ENCODE measurements around the gene HOXA10.

The HOXA10 gene

DNA sequence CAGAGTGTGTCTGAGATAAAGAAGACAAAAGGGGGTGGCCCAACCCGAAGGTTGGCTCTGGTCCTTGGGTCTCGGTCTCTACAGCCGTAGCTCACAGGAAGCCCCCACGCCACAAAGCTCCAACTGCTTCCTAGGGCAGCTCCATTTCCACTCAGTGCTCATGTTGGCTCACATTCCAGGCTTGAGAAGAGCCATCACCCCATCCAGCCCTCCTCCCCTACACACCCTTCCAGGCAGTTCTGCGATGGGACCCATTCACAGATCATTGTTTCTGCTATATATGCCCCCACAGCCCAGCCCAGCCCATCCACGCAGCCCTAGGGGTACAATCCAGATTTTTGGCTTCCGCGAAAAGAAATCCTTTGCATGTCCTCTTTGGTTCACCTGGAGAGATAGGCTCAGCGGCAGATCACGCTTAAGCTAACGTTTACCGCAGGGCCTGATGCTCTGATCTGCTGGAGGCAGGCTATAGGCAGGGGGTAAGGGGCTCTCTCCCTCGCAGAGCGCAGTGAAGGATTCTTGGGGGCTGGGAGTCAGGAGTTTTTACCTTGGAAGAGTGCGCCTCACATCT is 17.1 kb upstream of the HOXA10 start:
- no peak for DNase-seq (ENCODE audit: low read depth)

DNA sequence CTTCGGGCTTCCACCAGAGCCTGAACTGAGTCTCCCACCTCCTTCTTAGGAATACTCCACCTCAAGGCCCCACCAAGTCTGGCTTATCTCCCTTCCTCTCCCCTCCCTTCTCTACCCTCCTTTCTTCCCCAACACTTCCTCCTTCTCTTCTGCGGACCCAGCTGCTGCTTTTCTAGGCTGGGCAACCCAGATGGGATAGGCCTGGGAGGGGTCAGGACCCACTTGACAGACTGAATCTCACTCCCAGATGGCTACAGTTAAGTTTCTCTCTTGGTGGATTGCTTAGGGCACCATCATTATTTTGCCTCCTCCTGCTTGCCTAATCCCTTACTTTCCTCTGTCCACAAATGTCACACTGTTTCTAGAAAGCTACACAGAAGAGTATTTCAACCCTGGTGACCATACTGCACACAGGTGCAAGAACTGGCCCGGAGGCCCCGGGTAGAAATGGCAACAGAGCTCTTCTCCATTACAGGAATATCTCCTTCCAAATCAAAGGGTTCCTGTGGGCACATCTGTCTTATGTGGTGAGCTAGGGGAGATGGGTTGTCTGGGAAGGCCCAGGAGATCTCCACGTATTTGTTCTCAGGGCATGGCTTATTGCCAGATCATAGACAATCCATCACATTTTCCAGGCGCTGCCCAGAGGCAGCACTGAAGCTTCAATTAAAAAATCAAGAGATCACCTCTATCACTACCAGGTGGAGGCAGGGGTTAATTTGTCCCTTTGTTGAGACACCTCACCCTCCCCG is 16.1 kb upstream of the HOXA10 start:
- DNase-seq (ENCODE audit: low read depth) = no peak

DNA sequence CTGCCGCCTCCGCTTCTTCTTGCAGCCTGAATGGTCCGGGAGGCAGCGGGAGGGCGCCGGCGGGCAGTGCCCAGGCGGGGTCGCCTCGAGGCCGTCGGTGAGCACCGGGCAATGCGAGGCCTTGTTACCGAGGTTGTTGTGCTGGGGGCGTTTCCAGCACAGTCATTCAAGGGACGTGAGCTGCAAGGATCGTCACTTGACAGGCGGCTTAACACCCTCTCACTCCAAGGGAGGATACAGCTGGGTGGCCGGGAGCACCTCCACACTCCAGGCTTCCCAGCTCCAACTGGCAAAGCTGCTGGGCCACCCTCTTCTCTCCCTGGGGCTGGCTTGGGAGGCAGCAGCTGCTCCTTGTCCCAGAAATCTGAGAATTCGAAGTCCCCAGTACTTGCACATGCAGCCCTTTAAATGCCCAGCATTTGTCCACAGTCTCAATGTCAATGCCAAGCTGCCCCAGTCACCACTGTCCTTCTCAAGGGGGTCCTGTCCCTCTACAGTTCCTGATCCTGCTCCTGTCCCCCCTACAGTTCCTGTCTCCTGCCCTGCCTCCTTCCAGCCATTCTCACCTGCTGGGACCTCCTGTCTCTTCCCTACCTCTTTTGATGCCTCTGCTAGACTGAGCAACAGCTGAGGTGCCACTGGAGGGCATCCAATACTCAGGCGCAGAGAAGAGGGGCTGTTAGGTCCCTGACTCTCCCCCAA is 15.3 kb upstream of the HOXA10 start:
- no peak for DNase-seq (ENCODE audit: low read depth)

- DNase-seq (ENCODE audit: low read depth) = no peak
Observed at GRCh38 chr7:27188386-27189294, 14.5 kb upstream of the HOXA10 start.

DNA sequence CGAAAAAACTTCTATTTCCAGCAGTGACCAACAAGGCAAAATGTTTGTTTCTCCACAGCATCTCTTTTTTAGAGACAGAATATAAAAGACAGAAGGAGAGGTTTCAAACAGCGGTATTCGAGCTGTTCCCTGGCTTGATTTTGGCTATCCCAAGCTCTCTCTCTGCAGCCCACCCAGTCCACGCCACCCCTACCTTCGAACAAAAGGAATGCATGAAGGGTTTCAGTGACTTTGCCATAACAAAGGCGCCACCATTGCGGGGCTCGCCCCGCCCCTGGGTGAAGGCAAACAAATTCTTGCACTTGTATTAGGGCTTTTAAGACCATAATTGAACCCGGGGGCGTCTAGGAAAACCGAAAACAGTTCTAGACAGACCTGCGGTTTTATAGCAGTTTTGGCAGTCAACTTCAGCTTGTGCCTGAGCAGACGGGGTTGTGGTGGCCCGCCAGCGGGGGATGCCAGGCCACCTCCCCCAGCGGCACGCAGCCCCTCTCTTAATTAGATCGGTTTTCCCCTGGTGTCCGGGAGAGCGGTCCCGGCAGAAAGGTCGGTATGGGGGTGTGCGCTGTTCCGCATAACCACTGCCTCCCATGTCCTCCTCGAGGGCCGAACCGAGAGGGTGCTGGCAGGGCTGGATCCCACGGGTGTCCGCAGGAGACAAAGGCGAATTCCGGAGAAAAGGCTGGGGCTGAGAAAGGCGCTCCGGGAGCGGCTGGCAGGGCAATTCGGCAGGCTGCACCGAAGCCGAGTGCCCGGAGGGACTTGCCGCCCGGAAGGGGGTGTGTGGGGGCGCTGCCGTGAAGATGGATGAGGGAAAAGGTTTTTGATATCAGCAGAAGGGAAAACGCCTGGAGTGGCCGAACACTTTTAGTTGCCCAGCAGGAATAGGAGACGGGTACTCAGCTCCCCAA is 13.6 kb upstream of the HOXA10 start:
- no peak for DNase-seq (ENCODE audit: low read depth)

DNA sequence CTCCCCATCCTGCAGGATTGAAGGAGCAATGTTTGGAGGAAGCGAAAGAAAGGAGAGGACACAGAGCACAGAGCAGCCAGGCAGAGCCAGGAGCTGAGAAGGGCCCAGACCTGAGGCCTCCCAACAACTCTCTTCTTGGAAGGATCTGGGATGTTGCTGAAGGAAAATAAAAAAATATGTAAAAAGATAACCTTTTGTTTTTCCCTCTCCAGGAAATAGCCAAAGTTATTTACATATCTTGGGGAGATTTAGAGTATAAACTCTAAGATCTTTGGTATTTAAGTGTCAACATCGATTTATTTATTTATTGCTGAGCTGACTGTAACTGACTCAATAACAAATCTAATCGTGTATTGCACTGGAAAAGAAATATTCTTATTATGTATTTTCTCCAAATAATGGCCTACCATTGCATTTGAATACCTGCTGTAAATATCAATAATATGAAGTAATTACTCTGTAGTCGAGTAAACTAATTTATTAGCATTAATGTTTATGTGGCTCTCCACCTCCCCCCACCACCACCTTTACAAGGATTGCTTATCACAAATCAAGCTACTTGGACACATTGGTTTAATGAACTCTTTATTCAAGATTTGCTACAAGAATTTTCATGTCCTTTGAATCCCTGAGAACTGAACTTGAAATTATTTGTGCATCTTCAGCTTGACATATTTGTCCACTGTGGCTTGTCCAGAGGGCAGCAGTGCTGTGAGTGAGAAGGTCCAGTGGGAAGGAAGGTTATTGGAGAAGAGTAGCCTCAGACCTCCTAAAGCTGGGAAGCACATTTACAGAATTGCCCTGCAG is 12.8 kb upstream of the HOXA10 start:
- DNase-seq (ENCODE audit: low read depth) = no peak

DNA sequence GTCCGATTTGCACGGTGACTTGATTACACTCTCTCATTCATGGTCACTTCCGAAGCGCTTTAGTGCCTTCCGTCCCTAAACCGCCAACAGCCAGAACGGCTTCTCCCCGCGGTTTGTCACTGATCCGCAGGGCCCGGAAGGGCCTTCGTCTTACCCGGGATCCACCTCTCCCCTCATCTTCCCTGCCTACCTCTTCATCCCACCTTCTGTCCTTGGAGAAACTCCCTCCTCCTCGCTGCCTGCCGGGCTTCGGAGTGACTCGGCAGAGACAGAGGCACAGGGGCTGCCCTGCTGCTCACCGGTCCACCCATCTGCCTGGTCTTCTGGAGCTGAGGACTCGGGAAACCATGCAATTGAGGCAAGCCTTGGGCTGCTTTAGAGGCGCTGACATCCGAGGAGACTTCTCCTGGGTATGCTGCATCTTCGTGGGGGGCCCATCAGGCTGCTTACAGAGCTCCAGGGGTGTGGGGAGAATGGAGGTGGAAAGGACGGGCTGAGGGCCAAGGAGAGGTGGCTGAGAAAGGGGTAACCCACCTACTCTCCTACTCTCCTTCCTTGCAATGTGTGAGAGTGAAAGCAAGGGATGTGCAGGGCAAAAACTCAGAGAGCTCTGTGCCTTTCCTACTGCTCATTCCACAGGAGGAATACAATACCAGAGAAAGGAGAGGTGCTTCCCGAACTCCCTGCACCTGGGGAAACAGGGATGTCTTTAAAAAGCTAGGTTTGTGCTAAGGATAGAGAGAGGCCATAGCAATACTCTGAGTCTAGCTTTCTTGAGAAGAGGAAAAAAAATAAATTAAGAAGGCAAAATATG is 11.9 kb upstream of the HOXA10 start:
- no peak for DNase-seq (ENCODE audit: low read depth)

GRCh38 chr7:27185013-27185853 is 11.1 kb upstream of the HOXA10 start, which contains the start of gene HOXA11:
HOXA11 (minus strand) TSS chr7:27185232; CDS start chr7:27185144, 88 bp downstream.
- no peak for DNase-seq (ENCODE audit: low read depth)

DNA sequence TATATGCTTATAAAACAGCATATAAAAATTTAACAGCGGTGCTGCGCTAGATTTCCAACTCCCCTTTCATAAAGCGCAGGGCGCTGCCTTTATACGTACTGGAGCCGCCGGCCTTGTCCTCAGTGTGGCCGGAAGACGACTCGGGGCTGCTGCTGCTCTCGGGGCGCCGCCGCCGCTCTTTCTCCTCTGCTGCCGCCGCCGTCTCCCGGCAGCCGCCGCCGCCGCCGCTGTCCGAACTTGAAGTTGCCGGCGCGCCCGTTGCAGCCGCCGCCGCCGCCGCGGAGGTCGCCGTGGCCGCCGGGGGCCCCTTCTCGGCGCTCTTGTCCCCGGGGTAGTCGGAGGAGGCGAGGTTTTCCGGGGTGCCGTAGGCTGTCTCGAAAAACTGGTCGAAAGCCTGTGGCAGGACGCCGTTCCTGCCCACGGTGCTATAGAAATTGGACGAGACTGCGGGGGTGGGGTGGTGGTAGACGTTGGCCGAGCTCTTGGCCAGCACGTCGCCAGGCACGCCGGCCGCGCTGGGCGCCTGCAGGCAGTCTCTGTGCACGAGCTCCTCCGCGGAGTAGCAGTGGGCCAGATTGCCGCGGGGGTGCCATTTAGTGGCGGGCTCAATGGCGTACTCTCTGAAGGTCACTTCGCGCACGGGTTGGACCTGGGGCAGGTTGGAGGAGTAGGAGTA is 10.4 kb upstream of the HOXA10 start:
- no peak for DNase-seq (ENCODE audit: low read depth)

- DNase-seq (ENCODE audit: low read depth) = no peak
Observed at GRCh38 chr7:27183682-27184336, 9.7 kb upstream of the HOXA10 start.

- DNase-seq (ENCODE audit: low read depth) = no peak
Observed at GRCh38 chr7:27182861-27183681, 9.0 kb upstream of the HOXA10 start.

- DNase-seq (ENCODE audit: low read depth) = no peak
Observed at GRCh38 chr7:27182285-27182841, 8.2 kb upstream of the HOXA10 start.

- no peak for DNase-seq (ENCODE audit: low read depth)
Observed at GRCh38 chr7:27181795-27182275, 7.7 kb upstream of the HOXA10 start.

- DNase-seq (ENCODE audit: low read depth) = no peak
Observed at GRCh38 chr7:27180431-27181420, 6.6 kb upstream of the HOXA10 start.
